Neutrophil (primary cell): ENCODE results near the gene AQP1.

ENCODE experiments used
- H3K27ac ChIP-seq: fragments of 200-600 bp; sonication (generic); 2 replicates; pipeline ENCODE4 v1.5.1; 2016; ENCODE audit warnings: mild to moderate bottlenecking, moderate library complexity
- H3K27me3 ChIP-seq: fragments of 200-600 bp; sonication (generic); 2 replicates; pipeline ENCODE4 v1.6.0; 2016; ENCODE audit warnings: mild to moderate bottlenecking
- H3K36me3 ChIP-seq: fragments of 200-600 bp; sonication (generic); 2 replicates; pipeline ENCODE4 v1.5.1; 2017
- H3K4me1 ChIP-seq, 2 experiments: fragments of 200-600 bp in 1 of 2; sonication (generic) in 1 of 2; 1 replicate in 1 of 2; 2 replicates in 1 of 2; pipeline versions ENCODE4 v1.5.1 to v1.6.1; 2013 to 2016; ENCODE audit warnings: low read depth in 1 of 2, low read length in 1 of 2, mild to moderate bottlenecking in 1 of 2, moderate library complexity in 1 of 2; ENCODE audit not compliant: control insufficient read depth in 1 of 2, insufficient read depth in 1 of 2
- H3K4me3 ChIP-seq, 2 experiments: fragments of 200-600 bp in 1 of 2; sonication (generic) in 1 of 2; 1 replicate in 1 of 2; 2 replicates in 1 of 2; pipeline ENCODE4 v1.5.1; 2013 to 2016; ENCODE audit warnings: low read depth in 1 of 2, low read length in 1 of 2, mild to moderate bottlenecking in 1 of 2, moderate library complexity in 1 of 2
- H3K9me3 ChIP-seq: fragments of 200-600 bp; sonication (generic); 2 replicates; pipeline ENCODE4 v1.5.1; 2016
- TF ChIP-seq, protein P1 (sequence below): fragments of 200-600 bp; sonication (generic); IDR thresholded peaks from 2 replicates; pipeline ENCODE4 v1.5.1; 2016; ENCODE audit warnings: antibody characterized with exemption

The AQP1 gene

GRCh38 chr7:30934225-30934624, 22.6 kb downstream of the AQP1 start:
- no peaks in the 10 kb centered on the region for H3K9me3 ChIP-seq
- no peak overlapping the region for H3K27ac ChIP-seq
- H3K4me1 ChIP-seq = no peaks in the 10 kb centered on the region
- TF ChIP-seq, protein P1, sequence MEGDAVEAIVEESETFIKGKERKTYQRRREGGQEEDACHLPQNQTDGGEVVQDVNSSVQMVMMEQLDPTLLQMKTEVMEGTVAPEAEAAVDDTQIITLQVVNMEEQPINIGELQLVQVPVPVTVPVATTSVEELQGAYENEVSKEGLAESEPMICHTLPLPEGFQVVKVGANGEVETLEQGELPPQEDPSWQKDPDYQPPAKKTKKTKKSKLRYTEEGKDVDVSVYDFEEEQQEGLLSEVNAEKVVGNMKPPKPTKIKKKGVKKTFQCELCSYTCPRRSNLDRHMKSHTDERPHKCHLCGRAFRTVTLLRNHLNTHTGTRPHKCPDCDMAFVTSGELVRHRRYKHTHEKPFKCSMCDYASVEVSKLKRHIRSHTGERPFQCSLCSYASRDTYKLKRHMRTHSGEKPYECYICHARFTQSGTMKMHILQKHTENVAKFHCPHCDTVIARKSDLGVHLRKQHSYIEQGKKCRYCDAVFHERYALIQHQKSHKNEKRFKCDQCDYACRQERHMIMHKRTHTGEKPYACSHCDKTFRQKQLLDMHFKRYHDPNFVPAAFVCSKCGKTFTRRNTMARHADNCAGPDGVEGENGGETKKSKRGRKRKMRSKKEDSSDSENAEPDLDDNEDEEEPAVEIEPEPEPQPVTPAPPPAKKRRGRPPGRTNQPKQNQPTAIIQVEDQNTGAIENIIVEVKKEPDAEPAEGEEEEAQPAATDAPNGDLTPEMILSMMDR = no peak
- H3K4me3 ChIP-seq = no peak overlapping the region
- H3K27me3 ChIP-seq = peaks cover 31% of the 10 kb centered on the region
- no peaks in the 10 kb centered on the region for H3K36me3 ChIP-seq

GRCh38 chr7:30934732-30935568, 23.3 kb downstream of the AQP1 start:
- Histone ChIP-seq H3K4me1 (no peaks in the 10 kb centered on the region), H3K36me3 (no peaks in the 10 kb centered on the region)
- TF ChIP-seq, protein P1 = no peak

DNA sequence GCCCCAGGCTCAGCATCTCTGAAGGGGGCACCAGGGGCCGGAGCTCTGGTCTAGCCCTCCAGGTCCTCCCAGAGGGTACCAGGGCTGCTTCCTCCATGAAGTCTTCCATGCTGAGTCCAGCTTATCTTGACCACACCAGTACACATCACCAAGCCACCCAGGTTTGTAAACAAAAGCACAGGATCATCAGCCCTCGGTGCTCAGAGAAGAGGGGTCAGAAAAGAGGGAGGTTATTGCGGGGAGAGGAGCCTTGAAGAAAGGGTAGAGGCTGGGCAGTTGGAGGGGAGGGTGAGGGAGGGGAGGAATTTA, 23.9 kb downstream of the AQP1 start:
- no peaks in the 10 kb centered on the region for H3K36me3 ChIP-seq
- H3K4me1 ChIP-seq = no peaks in the 10 kb centered on the region
- TF ChIP-seq, protein P1 = no peak
- no peak overlapping the region for H3K4me3 ChIP-seq
- no peak overlapping the region for H3K27ac ChIP-seq
- H3K9me3 ChIP-seq = no peaks in the 10 kb centered on the region
- peaks cover 44% of the 10 kb centered on the region for H3K27me3 ChIP-seq

More at GRCh38 chr7:30934732-30935568, 23.3 kb downstream of the AQP1 start:
- H3K27ac ChIP-seq = no peak overlapping the region
- no peaks in the 10 kb centered on the region for H3K9me3 ChIP-seq
- peaks cover 39% of the 10 kb centered on the region for H3K27me3 ChIP-seq
- H3K4me3 ChIP-seq = no peak overlapping the region

- peaks cover 53% of the 10 kb centered on the region for H3K27me3 ChIP-seq
Observed at GRCh38 chr7:30936650-30937245, 25.1 kb downstream of the AQP1 start.

DNA sequence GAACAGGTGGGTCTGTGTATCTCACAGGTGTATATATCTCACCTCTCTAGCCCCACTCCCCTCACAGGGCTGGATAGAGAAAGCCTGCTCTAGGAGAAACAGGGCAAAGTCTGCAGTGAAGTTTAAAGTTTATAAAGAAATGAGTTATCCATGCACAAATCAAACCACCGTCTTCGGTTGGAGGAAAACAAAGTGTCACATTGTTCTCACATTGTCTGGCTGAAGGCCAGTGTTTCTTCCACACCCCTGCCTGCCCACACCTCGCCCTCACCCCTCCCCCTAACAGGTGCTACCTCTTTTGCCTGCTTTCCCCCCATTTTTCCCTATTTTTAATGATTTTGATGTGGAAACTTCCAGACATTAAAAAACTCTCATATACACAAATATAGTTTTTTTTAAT, 25.8 kb downstream of the AQP1 start:
- Histone ChIP-seq H3K27ac (no peak overlapping the region), H3K9me3 (no peaks in the 10 kb centered on the region), H3K36me3 (no peaks in the 10 kb centered on the region), H3K27me3 (peaks cover 60% of the 10 kb centered on the region), H3K4me3 (no peak overlapping the region), H3K4me1 (no peaks in the 10 kb centered on the region)
- TF ChIP-seq, protein P1 = no peak

More at GRCh38 chr7:30936650-30937245, 25.1 kb downstream of the AQP1 start:
- Histone ChIP-seq H3K27ac (no peak overlapping the region), H3K36me3 (no peaks in the 10 kb centered on the region), H3K4me1 (no peaks in the 10 kb centered on the region), H3K4me3 (no peak overlapping the region), H3K9me3 (no peaks in the 10 kb centered on the region)
- TF ChIP-seq, protein P1 = no peak
